Measurements from ENCODE around the gene FCAMR. TPM values are rescaled to one million over a fixed set of nuclear protein-coding genes. Genes with fewer than 3 reads are reported as not detected.

Gene FCAMR
- total and polyA plus RNA-seq, 2 experiments from 2014 or later: not detected

DNA sequence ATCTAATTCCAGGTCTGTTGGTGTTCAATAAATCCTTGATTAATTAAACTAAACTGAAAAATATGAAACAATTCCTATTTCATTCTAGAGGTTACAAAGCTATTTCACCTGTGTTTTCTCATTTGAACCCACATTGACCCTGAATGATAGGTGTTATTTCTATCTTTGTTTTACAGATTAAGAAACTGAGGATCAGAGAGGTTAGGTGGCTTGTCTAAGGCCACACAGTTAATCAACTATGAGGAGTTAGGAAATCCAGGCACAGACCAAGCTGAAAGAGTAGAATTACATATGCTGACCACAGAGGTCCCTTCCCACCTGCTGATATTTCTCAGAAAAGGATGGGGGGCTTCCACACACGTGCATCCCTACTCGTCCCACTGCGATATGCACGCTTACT, 24.5 kb downstream of the FCAMR start:
- no peaks in the 10 kb centered on the region for H3K4me1 ChIP-seq (ENCODE audit: insufficient read depth)
- no peaks in the 10 kb centered on the region for H3K9me3 Mint-ChIP-seq
- DNase-seq (ENCODE audit: low spot score): no peak
- H3K27me3 Mint-ChIP-seq (ENCODE audit: insufficient read depth, low read depth, poor library complexity): peaks cover under 1% of the 10 kb centered on the region
- no peak overlapping the region for H3K27ac ChIP-seq (ENCODE audit: low read depth)
- ATAC-seq: no peak
- H3K27me3 ChIP-seq (ENCODE audit: insufficient read depth): no peaks in the 10 kb centered on the region
- no peaks in the 10 kb centered on the region for H3F3A ChIP-seq (replicated peaks; ENCODE audit: low read depth)
- no peak overlapping the region for H3K27ac Mint-ChIP-seq
- no peaks in the 10 kb centered on the region for H3K79me2 ChIP-seq (replicated peaks; ENCODE audit: insufficient read depth)
- H3K9me2 ChIP-seq (ENCODE audit: insufficient read depth): peaks cover 14% of the 10 kb centered on the region
- no peak overlapping the region for H3K4me2 ChIP-seq
- no peaks in the 10 kb centered on the region for H3K36me3 ChIP-seq (ENCODE audit: insufficient read depth)
- H2AFZ ChIP-seq: no peak overlapping the region
- TF ChIP-seq, protein P1, sequence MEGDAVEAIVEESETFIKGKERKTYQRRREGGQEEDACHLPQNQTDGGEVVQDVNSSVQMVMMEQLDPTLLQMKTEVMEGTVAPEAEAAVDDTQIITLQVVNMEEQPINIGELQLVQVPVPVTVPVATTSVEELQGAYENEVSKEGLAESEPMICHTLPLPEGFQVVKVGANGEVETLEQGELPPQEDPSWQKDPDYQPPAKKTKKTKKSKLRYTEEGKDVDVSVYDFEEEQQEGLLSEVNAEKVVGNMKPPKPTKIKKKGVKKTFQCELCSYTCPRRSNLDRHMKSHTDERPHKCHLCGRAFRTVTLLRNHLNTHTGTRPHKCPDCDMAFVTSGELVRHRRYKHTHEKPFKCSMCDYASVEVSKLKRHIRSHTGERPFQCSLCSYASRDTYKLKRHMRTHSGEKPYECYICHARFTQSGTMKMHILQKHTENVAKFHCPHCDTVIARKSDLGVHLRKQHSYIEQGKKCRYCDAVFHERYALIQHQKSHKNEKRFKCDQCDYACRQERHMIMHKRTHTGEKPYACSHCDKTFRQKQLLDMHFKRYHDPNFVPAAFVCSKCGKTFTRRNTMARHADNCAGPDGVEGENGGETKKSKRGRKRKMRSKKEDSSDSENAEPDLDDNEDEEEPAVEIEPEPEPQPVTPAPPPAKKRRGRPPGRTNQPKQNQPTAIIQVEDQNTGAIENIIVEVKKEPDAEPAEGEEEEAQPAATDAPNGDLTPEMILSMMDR (conservative IDR thresholded peaks at IDR 0.05; ENCODE audit: low read depth in 2 of 2): no peak
- TF ChIP-seq, protein P2, sequence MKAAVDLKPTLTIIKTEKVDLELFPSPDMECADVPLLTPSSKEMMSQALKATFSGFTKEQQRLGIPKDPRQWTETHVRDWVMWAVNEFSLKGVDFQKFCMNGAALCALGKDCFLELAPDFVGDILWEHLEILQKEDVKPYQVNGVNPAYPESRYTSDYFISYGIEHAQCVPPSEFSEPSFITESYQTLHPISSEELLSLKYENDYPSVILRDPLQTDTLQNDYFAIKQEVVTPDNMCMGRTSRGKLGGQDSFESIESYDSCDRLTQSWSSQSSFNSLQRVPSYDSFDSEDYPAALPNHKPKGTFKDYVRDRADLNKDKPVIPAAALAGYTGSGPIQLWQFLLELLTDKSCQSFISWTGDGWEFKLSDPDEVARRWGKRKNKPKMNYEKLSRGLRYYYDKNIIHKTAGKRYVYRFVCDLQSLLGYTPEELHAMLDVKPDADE (IDR thresholded peaks at IDR 0.05): no peak
- TF ChIP-seq, protein P3, sequence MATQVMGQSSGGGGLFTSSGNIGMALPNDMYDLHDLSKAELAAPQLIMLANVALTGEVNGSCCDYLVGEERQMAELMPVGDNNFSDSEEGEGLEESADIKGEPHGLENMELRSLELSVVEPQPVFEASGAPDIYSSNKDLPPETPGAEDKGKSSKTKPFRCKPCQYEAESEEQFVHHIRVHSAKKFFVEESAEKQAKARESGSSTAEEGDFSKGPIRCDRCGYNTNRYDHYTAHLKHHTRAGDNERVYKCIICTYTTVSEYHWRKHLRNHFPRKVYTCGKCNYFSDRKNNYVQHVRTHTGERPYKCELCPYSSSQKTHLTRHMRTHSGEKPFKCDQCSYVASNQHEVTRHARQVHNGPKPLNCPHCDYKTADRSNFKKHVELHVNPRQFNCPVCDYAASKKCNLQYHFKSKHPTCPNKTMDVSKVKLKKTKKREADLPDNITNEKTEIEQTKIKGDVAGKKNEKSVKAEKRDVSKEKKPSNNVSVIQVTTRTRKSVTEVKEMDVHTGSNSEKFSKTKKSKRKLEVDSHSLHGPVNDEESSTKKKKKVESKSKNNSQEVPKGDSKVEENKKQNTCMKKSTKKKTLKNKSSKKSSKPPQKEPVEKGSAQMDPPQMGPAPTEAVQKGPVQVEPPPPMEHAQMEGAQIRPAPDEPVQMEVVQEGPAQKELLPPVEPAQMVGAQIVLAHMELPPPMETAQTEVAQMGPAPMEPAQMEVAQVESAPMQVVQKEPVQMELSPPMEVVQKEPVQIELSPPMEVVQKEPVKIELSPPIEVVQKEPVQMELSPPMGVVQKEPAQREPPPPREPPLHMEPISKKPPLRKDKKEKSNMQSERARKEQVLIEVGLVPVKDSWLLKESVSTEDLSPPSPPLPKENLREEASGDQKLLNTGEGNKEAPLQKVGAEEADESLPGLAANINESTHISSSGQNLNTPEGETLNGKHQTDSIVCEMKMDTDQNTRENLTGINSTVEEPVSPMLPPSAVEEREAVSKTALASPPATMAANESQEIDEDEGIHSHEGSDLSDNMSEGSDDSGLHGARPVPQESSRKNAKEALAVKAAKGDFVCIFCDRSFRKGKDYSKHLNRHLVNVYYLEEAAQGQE (IDR thresholded peaks at IDR 0.05; ENCODE audit: unreplicated experiment): no peak
- no peak for TF ChIP-seq ZNF114 (CRISPR knock-in tag; IDR thresholded peaks at IDR 0.05)
- H3K4me3 ChIP-seq: no peak overlapping the region
- H3K36me3 Mint-ChIP-seq (ENCODE audit: low read depth): no peaks in the 10 kb centered on the region
- no peaks in the 10 kb centered on the region for H3K4me1 Mint-ChIP-seq
- H4K20me1 ChIP-seq (replicated peaks; ENCODE audit: insufficient read depth): no peaks in the 10 kb centered on the region
- no peak overlapping the region for H3K4me3 Mint-ChIP-seq

DNA sequence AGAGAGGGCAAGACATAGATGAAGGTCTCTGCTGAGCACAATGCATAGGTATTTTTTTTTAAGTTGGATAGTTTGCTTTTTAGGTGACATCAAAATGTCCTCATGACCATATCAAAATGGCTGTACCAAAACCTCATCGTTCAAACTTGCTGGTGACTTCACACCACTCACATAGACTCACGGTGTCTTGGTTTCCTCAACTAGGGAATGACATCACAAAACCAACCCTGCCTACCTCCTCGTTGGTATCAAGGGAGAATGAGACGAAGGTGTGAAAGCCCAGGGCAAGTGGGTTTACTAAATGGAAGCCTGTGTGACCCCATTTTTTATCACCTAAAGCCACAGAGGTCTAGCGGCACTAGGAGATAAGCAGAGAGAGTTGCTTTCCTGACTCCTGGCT, 25.6 kb downstream of the FCAMR start:
- no peak overlapping the region for H3K27ac ChIP-seq (ENCODE audit: low read depth)
- no peaks in the 10 kb centered on the region for H3K27me3 ChIP-seq (ENCODE audit: insufficient read depth)
- no peak overlapping the region for H3K4me3 ChIP-seq
- H3K4me2 ChIP-seq: no peak overlapping the region
- H2AFZ ChIP-seq: no peak overlapping the region
- Mint-ChIP-seq H3K27me3 (ENCODE audit: insufficient read depth, low read depth, poor library complexity) (peaks cover 1% of the 10 kb centered on the region), H3K4me3 (no peak overlapping the region), H3K9me3 (no peaks in the 10 kb centered on the region), H3K27ac (no peak overlapping the region; the same call in 1 of the 2 replicates), H3K36me3 (ENCODE audit: low read depth) (no peaks in the 10 kb centered on the region), H3K4me1 (no peaks in the 10 kb centered on the region)
- H3K9me2 ChIP-seq (ENCODE audit: insufficient read depth): peaks cover 10% of the 10 kb centered on the region; the same call in 1 of the 2 replicates
- no peaks in the 10 kb centered on the region for H3K79me2 ChIP-seq (replicated peaks; ENCODE audit: insufficient read depth)
- ATAC-seq: no peak
- DNase-seq (ENCODE audit: low spot score): no peak
- H3K36me3 ChIP-seq (ENCODE audit: insufficient read depth): no peaks in the 10 kb centered on the region
- no peaks in the 10 kb centered on the region for H3F3A ChIP-seq (replicated peaks; ENCODE audit: low read depth)
- H3K4me1 ChIP-seq (ENCODE audit: insufficient read depth): no peaks in the 10 kb centered on the region
- H4K20me1 ChIP-seq (replicated peaks; ENCODE audit: insufficient read depth): no peaks in the 10 kb centered on the region
- TF ChIP-seq, protein P3 (IDR thresholded peaks at IDR 0.05; ENCODE audit: unreplicated experiment): no peak
- no peak for TF ChIP-seq JUNB (IDR thresholded peaks at IDR 0.05; ENCODE audit: unreplicated experiment)

Data from GM23338 (cell line).